HG03521 (cell line): ENCODE data around the gene DUSP9.

Experiments
- ATAC-seq: cut with Tn5 transposase; IDR thresholded peaks from one replicate; pipeline ENCODE4 v1.9.1; 2021; ENCODE audit warnings: mild to moderate bottlenecking, moderate library complexity; ENCODE audit not compliant: unreplicated experiment

Gene DUSP9

GRCh38 chrX:153647461-153648357, 706 bp downstream of the DUSP9 start:
- ATAC-seq, result no peak

- no peak for ATAC-seq
Observed at GRCh38 chrX:153648358-153649177, 1.6 kb downstream of the DUSP9 start.

GRCh38 chrX:153649178-153649914, 2.3 kb downstream of the DUSP9 start:
- no peak for ATAC-seq

- ATAC-seq, result no peak
Observed at GRCh38 chrX:153649915-153650782, 3.1 kb downstream of the DUSP9 start.

GRCh38 chrX:153650959-153651358, 4.0 kb downstream of the DUSP9 start:
- no peak for ATAC-seq

DNA sequence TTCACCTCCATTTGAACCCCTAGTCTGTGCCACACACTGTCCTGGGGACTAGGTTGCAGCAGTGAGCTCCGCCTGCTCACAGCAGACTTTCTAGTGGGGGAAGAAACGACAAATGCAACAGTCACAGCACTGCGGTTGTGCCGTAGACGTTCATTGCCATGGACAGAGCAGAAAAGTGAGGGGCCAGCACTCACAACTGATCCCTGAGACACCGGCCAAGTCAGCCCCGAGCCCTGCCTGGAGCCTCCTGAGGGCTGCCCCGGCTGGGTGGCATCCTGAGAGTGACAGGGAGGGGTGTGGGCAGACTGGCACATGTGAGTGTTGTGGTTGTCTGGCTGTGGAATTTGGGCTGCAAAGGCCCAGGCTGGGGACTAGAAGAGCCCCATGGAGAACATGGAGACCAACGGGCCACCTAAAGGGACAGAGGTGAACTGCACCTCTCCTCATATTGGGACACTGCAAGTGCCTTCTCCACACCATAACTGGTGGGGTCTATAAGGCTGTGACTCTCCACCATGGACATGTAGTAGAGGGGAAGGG, 4.6 kb downstream of the DUSP9 start:
- no peak for ATAC-seq

DNA sequence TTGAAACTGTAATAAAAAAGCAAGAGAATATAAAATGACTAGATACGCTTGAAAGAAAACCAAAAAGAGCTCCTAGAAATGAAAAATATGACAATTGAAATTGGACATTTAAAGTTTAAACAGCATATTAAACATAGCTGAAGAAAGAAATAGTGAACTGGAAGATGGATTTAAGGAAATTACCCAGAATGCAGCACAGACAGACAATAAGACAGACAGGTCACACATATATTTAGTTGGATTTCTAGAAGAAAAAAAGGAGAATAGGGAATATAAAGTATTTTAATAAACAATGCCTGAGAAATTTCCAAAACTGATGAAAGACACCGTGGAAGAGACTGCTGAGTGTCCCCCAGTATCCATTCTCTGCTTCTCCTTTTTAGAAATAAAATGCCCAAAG, 6.6 kb downstream of the DUSP9 start:
- ATAC-seq, result no peak

- no peak for ATAC-seq
Observed at GRCh38 chrX:153657161-153657560, 10.2 kb downstream of the DUSP9 start.

- no peak for ATAC-seq
Observed at GRCh38 chrX:153659268-153659667, 12.3 kb downstream of the DUSP9 start.

DNA sequence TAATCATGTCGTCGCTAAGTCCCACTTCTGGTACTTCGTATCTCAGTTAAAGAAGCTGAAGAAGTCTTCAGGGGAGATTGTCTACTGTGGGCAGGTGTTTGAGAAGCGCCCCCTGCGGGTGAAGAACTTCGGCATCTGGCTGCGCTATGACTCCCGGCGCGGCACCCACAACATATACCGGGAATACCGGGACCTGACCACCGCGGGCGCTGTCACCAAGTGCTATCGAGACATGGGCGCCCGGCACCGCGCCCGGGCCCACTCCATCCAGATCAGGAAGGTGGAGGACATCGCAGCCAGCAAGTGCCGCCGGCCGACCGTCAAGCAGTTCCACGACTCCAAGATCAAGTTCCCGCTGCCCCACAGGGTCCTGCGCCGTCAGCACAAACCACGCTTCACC, 15.3 kb downstream of the DUSP9 start:
- no peak for ATAC-seq

- ATAC-seq, result no peak
Observed at GRCh38 chrX:153665726-153666306, 18.8 kb downstream of the DUSP9 start.

GRCh38 chrX:153667281-153667955, 20.4 kb downstream of the DUSP9 start:
- ATAC-seq, result no peak

DNA sequence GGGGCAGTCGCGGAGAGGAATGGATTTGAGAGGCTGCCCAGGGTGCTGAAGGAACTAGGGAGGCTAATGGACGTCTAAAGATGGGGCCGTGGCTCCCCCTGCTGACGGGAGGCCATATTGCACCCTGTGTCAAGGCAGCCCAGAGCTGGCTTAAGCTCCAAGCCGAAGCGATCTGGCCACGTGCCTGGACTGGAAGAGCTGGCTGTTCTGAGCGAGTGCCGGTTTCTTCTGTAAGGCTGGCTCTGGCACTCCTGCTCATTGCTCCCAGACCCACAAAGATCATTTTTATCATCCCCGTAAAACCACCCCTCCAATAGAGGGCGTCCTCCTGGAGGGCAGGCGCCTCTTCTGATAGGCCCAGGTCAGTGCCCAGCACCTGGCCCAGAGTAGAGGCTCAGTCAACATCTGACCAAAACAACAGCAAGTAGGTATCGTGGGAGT, 21.0 kb downstream of the DUSP9 start:
- no peak for ATAC-seq

DNA sequence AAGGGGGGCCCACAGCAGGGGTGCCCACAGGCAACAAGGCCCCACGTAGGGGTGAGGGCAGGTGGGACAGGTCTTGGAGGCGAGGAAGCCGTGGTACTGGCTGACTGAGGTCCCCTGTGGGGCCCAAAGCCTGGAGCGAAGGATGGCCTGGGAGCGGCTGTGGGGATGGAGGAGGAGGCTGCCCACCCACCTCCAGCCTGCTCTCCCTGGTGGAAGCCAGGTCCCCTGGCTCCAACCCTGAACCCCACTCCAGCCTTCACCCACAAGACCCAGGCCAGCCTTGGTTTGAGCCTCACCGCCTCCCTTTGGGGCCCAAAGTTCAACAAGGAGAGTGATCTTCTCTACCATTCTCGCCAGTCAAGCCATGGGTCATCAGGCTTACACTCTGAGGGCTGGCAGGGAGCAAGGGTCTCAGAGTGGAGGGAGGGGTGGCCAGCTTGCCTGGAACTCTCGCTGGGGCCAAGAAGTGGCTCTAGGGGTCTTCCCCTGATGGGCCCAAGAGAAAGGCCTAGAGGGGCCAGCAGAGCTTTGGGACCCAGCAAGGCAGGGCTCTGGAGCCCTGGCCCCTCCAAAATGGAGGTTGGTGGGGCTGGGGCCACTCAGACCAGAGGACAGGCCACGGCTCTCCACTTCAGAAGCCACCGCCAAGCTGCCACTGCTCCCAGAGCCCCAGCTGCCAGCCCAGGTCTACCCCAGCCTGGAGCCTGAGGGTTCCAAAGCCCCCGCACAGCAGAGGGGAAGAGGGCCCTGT, 21.6 kb downstream of the DUSP9 start:
- no peak for ATAC-seq

DNA sequence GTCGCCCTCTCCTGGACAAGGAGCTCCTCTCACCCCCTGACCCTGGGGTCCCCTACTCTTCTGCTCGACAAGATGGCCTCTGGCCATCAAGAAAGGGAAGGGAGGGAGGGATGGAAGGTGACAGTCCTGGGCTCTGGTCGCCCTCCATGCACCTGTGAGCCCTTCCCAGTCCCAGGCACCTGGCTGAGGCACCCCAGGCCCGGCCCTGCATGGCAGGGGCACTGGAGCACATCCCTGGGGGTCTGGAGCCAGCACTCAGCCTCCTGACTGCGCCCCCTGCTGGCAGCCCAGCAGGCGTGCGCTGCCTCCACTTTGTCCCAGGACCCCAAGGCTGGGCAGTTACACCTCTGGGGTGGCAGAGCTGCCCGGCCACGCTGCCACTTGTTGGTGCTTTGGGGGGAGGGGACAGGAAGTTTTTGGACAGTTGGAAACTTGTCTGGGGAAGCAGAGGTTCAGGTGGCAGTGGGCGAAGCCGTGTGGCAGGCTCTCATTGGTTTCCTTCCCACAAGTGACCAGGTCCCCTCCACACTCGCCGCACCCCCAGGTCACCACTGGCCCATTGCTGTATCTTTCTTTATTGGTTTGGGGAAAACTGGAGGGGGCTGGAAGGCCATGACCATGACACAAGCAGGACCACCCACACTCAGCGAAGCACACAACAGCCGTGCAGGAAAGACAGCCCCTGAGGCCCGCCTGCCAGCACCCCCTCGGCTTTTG, 22.3 kb downstream of the DUSP9 start:
- no peak for ATAC-seq

GRCh38 chrX:153669901-153670731, 23.1 kb downstream of the DUSP9 start:
- ATAC-seq, result no peak
